NCI-H526 treated with DMSO at 0.1 percent for 48 hours (cell line): ENCODE measurements around the gene HNF4A.

Experiments used
- DNase-seq: peaks from one replicate; lab custom pipeline; 2025; lab: John Stamatoyannopoulos, UW

Gene HNF4A

DNA sequence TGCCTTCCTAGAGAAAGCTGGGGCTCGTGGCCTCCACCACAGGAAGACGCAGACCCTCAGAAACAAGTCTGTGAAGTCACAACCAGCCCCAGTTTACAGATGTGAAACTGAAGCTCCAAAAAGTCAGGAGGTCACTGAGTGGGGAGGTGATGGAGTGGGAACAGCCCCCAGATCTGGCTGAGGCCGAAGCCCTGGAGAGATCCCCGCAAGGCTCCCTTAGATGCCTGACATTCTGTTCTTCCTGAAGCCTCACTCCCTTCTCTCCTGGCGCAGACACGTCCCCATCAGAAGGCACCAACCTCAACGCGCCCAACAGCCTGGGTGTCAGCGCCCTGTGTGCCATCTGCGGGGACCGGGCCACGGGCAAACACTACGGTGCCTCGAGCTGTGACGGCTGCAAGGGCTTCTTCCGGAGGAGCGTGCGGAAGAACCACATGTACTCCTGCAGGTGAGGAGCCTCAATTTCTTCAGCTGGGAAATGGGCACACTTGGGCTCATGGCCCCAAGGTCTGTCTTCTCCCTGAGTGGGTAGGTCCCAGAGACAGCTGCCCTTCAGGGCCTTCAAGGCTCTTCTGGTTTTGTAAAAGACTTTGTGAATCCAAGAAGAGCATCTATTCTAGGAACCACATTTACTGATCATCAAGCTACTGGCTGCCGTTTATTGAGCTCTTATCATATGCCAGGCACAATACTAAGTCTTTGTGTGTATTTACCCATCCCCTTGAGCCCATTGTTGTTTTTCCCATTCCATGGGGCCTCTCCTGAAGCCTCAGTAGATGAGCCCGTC lies 50.5 kb downstream of the HNF4A start:
- DNase-seq, result no peak

DNA sequence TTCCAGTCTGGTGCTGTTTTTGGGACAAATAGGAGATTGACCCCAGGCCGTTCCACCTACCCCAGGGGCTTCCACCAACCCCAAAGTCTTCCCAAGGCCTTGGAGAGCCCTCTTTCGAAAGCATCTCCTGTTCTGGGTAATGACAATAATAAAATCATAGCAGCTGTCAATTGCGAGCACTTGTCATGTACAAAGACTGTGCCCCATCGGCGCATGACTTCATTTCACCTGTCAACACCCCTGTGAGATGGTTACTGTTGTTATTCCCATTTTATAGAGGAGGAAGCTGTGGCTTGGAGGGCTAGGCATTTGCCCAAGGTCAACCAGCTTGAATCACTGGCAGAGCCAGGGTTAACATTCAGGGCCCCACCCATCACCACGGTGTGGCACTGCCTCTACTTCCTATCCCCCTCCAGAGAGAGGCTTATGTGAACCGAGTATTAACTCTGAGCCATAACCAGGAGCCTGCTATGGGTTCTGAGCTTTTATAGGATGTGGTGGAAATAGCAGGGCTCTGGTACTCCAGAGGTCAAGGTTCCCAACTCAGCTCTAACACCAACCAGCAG lies 51.2 kb downstream of the HNF4A start:
- DNase-seq, result no peak

GRCh38 chr20:44407402-44408184 lies 52.1 kb downstream of the HNF4A start:
- DNase-seq, result no peak

GRCh38 chr20:44409132-44409600 lies 53.7 kb downstream of the HNF4A start:
- DNase-seq, result no peak

GRCh38 chr20:44410583-44411019 lies 55.1 kb downstream of the HNF4A start:
- DNase-seq, result no peak

DNA sequence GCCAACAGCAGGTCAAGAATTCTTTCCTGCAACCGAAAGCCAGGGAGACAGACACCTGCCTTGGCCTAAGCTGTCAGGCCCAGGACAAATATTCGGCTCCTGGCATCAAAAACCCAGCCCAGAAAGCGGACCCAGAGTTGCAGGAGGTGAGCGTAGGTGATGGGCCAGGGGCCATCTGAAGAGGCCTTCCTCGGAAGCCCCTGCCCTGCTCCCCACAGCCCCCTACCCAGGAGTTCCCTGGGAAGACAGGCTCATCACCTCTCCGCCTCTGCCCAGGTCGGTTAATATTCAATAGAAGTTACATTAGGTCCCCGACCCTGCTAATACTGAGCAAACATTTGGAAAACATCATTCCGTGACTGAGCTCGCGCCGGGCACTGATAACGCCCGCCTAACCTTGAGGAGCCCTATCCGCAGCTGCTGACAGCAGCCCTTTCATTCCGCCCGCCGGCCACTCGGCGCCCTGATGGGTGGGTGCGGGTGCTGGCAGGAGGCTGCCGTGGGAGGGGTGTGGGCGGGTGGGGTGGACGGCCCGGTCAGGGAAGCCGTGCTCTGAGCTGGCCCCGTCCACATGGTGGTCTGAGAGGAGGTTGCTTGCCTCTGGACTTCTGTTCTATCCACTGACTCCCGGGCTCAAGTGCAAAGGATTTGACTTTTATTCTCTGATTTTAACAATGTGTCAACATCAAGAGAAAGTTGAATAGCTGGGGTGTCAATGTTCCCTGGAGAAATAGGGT lies 55.7 kb downstream of the HNF4A start:
- no peak for DNase-seq

DNA sequence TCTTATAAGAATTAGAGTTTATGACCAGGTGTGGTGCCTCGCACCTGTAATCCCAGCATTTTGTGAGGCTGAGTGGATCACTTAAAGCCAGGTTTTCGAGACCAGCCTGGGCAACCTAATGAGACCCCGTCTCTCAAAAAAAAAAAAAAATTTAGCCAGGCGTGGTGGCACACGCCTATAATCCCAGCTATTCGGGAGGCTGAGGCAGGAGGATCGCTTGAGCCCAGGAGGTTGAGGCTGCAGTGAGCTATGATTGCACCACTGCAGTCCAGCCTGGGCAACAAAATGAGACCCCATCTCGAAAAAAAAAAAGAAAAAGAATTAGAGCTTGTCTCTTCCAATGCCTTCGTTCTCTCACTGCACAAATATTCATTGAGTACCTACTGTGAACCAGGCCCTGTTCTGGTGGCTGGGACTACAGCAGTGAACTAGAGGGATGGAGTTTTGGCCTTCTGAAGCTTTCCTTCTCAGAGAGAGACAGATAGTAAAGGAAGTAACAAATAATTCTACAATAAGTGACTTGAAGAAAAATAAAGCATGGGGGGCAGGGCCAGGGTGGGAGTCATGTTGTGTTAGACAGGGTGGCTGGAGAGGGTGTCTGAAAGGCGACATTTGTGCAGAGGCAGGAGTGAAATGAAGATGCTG lies 56.4 kb downstream of the HNF4A start:
- no peak for DNase-seq

GRCh38 chr20:44412402-44413144 lies 57.1 kb downstream of the HNF4A start:
- no peak for DNase-seq

DNA sequence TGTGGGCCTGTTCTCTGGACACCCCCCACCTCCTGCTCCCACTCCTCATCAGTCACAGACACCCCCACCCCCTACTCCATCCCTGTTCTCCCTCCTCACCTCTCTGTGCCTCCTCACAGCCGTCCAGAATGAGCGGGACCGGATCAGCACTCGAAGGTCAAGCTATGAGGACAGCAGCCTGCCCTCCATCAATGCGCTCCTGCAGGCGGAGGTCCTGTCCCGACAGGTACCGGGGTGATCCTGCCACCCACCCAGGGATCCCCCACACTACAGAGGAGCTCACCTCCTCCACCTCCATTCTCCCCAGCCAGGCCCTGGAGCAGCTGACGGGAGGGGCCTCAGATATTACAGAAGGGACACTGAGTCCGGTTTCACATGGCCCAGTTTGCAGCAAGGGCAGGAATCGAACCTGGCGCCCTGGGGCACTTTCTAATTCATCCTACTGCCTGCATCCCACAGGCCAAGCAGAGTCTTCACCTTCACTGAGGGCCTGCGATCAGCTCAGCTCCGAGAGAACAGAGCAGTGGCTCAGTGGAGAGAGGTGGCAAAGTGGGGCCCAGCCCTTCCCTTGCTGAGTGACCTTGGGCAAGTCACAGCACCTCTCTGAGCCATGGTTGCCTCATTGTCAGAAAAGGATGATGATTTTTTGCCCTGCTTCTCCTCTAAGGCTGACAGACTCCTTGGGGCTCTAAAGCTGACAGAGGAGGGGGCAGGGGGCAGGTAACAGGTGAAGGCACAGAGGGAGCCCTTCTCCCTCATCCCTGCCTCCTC lies 58.3 kb downstream of the HNF4A start:
- no peak for DNase-seq

- DNase-seq, result no peak
Measured at GRCh38 chr20:44414346-44414714, 58.8 kb downstream of the HNF4A start.

DNA sequence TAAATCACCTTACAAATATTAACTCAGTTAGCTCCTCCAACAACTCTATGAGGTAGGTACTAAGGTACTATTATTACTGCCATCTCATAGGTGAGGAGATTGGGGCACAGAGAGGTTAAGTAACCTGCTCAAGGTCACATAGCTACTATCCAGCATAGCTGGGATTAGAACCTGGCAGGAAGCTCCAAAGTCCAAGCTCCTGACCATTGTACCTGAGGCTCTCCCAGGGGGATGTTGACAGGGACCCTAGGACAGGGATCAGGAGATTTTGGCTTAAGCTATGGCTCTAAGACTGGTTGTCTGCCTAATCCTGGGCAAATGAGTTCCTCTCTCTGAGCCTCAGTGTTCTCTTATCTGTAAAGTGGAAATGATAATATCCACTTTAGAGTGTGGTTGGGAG lies 59.3 kb downstream of the HNF4A start:
- no peak for DNase-seq

DNA sequence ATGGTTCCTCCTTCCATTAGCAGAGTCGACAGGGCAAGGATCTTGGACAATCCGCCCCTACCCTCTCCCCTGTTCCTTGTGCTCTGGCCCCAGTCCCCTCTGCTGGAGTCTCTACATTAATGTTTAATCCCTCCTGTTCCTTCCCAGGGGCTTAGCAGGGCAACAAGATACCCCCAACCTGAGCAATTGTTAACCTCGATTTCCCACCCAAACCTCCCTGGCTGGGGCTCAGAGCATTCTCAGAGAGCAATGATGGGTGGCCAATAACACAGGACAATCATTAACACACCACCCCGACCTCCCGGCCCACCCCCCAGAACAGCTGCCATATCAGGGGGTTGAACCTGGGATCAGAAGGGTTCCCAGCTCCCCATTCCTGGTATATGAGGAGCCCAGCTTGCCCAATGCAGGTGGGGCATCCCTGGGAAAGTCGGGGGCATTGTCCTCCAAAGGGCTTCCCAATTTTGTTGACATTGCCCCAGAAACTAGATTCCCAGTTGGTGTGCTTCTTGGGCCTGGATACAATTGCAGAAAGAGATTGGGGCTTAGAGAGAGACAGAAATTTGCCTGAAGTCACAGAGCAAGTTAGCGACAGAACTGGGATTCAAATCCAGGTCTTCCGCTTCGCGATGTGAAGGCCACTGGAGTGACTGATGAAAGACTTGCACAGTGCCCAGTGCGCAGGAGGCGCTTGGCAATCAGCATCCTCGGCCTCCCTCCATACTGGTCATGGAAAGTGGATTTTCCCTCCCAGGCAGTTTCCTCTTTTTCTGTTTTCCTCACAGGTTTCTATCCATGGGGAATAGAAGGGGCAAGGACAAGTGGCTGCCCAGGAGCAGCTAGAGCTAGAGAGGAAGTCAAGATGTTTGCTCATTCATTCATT lies 60.6 kb downstream of the HNF4A start:
- DNase-seq, result no peak

- no peak for DNase-seq
Measured at GRCh38 chr20:44418069-44418905, 62.8 kb downstream of the HNF4A start.

- no peak for DNase-seq
Measured at GRCh38 chr20:44419131-44419844, 63.8 kb downstream of the HNF4A start.

DNA sequence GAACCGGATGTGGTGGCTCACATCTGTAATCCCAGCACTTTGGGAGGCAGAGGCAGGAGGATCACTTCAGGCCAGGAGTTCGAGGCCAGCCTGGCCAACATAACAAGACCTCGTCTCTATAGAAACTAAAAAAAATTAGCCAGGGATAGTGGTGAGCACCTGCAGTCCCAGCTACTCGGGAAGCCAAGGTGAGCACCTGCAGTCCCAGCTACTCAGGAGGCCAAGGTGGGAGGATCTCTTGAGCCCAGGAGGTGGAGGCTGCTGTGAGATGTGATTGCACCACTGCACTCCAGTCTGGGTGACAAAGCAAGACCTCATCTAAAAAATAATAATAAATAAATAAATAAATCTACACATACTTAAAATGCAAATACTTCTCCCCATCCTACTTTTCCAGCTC lies 65.0 kb downstream of the HNF4A start:
- DNase-seq, result no peak

DNA sequence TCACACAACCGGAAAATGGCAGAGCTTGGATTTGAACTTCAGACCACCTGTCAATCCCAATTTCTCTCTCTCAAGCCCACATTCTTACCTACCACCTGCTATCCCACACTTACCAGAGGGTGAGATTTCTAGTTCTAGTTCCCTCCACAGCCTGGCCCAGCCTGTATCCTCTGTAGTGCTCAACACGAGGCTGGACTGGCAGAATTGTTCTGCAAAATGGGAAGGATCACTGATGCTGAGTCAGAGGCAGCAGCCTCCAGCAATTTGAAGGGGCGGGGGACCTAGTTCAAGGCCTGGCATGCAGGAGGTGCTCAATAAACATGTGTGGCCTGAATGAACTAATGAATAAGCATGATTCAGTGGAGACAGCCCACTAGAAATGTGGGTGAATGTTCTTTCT lies 66.6 kb downstream of the HNF4A start:
- no peak for DNase-seq

- DNase-seq, result no peak
Measured at GRCh38 chr20:44423480-44423879, 68.0 kb downstream of the HNF4A start.

GRCh38 chr20:44424039-44424495 lies 68.6 kb downstream of the HNF4A start:
- no peak for DNase-seq
